CD4-positive, alpha-beta T cell treated with Interleukin-15 for 1 hour (primary cell): ENCODE results near the gene MEGF11.
"Not testable (repeated sequence)": the region's sequence is repeated elsewhere in the genome, so short reads cannot be mapped to it uniquely, and the experiment has no call there.

Experiments
- DNase-seq: peaks from one replicate; pipeline ENCODE4 v3.0.0-alpha.2; 2020

MEGF11 gene

DNA sequence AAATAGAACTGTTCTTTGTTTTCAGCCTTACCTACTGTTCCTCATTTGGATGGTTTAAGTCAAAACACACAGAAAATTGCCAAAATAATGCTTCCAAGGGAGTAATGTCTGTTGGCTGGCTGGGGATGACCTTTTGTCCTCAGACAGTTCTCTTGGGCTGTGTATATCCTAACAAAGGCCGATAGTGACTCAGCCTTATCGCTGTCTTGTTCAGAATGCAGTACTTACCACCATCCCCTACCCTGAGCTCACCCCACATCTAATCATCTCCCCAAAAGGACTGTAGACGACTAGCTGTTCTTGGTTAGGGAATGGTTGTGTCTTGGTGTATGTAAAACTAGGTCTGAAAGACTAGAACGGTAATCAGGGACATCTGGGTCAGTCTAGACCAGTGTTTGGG is 349.2 kb downstream of the MEGF11 start:
- DNase-seq: no peak

DNA sequence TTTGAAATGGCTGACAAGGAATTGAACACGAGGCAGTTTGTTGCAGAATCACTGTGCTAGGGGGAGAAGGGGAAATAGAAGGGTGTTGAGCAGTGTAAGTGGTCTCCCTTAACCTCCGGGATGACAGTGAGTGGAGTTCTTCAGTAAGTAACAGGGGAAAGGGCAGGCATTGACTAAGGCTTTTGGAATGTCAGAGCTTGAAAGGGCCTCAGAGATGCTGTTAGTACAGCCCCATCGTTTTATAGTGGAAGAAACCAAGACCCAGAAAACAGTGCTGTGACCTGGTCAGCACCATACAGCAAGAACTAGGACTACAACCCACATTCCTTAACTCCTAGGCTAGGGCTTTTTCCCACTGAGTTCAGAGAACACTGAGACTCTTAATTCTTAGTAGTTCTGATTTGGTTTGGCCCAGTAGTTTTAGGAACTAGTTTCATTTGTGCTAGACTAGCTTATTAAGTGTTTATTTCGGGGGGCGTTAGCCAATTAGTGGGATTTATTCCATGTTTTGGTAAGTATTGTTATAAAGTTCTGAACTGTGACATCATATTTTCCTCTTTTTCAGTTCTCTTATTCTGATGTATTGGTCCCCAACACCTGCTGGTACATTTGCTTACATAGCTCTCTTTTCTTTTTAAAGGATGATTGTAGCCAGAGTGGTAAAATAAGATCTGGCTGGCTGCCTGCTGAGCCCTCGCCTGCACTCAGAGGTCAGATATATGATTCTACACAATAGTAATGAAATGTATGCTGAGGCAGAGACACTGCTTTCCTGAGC is 350.1 kb downstream of the MEGF11 start:
- DNase-seq: no peak

DNA sequence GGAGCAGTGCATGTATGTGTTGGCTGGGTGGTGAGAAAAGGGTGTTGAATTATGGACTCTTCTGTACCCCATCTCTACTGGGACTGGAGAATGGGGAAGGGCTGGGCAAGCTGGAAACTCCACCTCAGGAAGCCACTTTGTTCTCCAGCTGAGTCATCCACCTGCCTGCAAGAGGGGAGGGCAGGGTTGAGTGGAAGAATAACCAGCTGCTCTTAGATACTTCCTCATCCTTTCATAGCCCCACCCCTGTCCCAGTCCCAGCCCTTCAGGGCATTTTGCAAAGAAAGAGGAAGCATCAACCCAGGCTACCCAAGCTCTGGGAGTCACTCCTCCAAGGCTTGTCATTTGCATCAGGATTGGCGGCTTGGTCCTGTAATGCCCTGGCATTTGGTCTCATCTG is 351.2 kb downstream of the MEGF11 start:
- DNase-seq: peak; percentile 83

DNA sequence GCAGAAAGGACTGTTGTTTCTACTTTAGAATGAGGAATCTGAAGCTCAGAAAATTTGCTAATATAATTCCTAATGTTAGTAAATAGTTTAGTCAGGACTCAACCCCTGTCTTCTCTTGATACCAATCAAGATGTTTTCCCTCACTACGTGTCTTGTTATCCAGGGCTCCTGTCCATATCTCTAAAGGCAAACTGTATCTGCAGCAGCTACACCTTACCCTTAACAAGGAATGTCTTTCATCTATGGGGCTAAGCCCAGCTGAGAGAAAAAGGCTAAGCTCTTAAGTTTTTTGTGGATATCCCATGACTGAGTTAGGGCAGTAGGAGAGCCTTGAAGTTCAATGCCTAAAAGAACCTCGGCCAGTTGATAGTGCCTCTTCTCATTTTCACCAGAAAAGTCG is 351.7 kb downstream of the MEGF11 start:
- no peak for DNase-seq

DNA sequence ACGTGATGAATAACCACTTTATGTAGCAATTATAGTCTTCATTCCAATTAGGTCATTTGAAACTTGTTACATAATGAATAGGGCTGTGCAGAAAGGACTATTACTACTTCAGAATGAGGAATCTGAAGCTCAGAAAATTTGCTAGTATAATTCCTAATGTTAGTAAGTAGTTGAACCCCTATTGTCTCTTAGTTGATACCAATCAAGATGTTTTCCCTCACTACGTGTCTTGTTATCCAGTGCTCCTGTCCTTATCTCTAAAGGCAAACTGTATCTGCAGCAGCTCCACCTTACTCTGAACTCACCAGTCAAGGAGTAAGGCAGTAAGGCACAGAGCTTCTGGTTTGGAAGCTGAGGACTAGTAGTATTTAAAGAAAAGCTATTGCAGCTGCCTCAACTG is 352.2 kb downstream of the MEGF11 start:
- no peak for DNase-seq

DNA sequence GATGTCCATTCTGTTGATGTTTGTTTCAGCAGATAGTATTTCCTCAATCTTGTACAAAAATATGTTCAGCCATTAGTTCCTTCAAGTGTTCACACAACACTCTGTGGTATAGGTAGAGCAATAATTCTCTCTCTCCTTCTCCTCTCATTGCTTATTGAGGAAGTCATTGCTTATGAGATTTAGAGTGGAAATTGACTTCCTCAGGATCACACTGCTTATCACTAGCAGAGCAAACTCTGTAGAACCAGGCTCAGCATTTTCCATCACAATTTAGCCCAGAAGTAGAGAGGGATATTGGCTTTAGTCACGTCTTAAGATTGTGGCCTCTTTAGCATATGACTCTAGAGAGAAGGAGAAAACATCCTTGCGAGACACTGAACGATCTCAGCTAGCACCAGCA is 353.1 kb downstream of the MEGF11 start:
- no peak for DNase-seq

DNA sequence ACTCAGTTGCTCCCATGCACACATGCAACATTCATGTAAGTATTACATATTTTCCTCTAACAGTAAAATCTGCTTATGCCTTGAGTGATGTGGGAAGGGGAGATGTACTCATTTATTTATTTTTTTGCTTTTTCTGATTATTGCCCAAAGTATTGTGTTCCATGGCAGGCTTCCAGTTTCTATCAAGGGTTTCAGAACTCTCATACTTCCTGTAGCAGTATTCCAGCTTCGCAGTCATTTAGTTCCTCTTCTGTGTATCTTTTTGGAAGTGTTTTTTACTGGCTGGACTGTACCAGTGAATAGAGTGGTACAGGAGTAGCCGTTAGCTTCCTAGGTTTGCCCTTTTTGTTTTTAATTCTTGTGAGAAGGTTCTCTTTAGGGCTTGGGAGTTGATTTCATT is 357.3 kb downstream of the MEGF11 start:
- no peak for DNase-seq

DNA sequence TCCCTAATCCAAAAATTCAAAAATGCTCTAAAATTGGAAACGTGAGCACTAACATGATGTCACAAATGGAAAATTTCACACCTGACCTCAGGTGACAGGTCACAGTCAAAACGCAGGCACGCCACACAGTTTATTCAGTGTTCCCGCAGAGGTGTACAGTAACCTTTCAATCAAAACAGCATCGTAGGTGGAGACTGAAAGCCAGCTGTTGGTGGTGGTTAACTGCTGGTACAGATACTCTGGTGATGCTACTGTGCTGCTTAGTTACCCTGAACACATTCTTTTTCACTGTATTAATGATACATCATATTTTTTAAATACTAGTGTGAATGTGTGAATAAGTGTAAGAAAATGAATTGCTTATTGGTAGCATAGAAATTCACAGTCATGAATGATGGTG is 360.5 kb downstream of the MEGF11 start:
- no peak for DNase-seq

DNA sequence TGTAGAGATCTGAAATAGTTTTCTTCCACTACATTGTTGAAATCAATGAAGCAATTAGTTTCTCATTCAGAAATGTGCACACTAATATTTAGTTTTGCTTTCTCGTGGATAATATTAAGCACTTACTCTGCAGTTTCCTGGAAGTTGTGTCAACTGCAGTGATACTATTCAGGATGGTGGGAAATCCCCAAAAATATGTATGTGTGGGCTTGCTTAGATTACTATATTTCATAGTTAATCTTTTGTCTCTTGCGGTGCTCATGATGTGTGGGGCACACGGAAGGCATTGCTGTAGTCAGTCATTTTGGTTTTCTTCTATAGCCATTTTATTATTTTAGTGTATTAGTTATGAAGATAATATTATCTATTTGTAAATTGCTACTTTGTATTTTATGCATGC is 364.6 kb downstream of the MEGF11 start:
- DNase-seq: no peak

DNA sequence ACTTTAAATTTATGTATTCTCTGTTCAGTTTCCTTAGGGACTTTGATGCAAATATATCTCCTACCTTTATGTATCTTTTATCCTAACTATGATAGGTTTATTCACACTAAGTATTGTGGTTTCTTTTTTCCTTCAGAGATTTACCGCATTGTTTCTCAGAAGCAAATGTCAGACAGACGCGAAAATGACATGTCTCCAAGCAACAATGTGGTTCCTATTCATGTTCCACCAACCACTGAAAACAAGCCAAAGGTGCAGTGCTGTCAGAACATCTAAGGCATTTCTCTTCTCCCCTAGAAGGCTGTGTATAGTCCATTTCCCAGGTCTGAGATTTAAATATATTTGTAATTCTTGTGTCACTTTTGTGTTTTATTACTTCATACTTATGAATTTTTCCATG is 366.0 kb downstream of the MEGF11 start:
- DNase-seq: peak; percentile 48

DNA sequence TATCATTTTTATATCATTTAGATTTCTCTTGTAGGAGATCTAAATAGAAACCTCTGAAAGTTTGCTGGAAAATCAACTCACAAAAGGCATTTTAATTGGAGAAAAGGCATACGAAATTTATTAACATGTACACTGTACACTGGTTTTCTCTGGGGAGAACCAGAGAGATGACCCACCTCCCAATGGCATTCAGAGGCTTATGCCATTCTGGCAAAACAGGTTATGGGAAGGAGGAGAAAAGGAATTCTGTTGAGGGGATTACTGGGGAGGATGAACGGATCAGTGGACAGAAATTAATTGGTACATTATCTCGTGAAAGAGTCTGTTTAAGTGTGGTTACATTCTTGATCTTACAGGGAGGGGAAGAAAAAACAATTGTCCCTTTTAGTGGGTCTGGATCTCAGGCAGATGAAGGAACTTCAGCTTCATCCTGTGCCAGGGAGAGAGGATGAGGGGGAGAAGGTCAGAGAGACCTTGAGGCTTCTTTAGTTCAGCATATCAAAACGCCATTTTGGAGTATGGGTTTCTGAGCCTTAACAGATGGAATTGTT is 367.8 kb downstream of the MEGF11 start:
- DNase-seq: no peak

DNA sequence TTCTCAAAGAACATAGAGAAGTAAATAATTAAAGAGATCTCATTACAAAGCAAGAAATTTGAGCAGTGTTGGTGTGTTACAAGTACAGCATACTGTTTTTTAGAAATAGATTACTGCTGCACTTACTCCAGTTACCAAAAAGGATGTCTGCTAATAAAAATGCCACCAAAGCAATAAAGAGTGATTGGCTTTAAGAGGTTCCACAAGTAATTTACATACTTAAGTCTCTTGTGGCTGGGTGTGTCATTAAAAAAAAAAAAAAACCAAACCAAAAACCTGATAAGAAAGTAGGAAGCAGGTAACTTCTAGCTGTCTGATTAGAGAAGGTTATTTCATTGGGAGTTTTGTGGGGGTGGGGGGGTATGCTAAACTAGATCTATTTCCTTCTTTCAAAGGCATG is 369.0 kb downstream of the MEGF11 start:
- no peak for DNase-seq

DNA sequence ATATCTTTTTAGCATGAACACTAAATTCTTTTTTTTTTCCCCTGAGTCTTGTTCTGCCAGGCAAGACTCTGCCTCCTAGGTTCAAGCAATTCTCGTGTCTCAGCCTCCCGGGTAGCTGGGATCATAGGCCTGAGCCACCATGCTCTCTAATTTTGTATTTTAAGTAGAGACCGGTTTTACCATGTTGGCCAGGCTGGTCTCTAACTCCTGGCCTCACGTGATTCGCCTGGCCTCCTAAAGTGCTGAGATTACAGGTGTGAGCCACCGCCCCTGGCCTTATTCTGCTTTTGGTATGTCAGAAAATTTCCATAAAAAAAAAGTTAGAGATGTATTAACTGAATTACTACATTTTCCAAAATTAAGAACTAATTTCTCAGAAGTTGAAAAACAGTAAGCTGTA is 370.0 kb downstream of the MEGF11 start:
- DNase-seq: no peak

DNA sequence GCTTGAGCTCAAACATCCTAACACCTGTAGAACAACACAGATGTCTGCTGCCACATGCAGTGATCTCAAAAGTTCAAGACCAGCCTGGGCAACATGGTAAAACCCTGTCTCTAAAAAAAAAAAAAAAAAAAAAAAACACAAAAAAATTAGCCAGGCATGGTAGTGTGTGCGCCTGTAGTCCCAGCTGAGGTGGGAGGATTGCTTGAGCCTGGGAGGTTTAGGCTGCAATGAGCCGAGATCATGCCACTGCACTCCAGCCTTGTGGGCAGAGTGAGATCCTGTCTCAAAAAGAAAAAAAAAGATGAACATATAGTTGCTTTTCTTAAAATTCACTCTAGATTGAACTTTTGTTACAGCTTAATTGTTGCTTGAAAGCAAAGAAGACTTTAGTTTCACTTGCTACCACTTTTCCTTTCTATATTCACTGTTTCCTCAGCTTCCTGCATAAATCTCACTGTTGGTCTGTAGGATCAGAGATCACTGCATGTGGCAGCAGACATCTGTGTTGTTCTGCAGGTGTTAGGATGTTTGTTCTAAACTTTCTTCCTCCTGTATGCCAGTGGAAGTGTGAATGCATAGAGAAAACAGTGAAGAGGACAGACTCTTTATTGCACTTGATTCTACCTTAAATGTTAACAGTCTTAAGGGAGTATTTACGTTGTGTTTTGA is 371.6 kb downstream of the MEGF11 start:
- no peak for DNase-seq

DNA sequence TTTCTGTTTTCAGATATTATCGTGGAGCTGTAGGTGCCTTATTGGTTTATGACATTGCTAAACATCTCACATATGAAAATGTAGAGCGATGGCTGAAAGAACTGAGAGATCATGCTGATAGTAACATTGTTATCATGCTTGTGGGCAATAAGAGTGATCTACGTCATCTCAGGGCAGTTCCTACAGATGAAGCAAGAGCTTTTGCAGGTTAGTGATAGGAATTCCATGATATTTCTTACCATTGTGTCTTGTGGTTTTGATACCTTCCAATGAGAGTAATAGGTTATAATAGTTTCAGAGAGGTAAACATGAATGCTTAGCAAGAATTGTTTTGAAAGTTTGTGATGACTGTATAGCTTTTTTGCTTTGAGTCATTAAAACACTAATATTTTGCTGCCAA is 375.8 kb downstream of the MEGF11 start:
- no peak for DNase-seq

DNA sequence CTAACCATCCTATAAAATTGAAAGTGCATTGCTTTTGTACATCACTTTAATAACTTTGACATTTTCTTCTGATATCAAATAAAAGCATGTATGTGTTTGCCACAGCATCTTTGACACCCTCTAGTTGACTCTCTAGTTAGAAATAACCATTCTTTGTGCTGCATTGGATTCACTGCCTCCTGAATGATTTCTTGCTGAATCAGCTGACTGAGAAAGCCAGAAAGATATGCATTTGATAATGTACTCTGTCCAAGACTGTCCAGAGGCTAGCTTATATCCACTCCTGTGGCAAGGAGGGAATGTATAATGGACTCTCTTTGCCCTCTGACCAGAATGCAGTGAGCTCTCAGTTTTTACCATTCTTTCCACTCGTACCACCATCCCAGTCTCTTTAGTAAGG is 378.1 kb downstream of the MEGF11 start:
- DNase-seq: no peak

DNA sequence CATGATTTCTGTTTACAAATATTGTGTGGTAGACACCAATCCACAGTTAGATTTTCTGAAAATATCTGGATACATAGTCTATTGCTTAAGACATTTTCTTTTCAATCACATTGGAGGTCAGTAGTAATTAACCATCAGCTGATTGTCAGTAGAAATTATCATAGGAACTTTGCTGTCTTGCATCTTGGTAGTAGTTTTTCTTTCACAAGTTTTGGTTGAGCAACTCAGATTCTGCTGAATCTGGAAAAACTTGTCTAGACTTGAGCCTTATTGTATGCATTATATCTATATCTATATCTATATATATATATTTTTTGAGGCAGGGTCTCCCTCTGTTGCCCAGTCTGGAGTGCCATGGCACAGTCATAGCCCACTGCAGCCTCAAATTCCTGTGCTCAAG is 380.3 kb downstream of the MEGF11 start:
- no peak for DNase-seq

DNA sequence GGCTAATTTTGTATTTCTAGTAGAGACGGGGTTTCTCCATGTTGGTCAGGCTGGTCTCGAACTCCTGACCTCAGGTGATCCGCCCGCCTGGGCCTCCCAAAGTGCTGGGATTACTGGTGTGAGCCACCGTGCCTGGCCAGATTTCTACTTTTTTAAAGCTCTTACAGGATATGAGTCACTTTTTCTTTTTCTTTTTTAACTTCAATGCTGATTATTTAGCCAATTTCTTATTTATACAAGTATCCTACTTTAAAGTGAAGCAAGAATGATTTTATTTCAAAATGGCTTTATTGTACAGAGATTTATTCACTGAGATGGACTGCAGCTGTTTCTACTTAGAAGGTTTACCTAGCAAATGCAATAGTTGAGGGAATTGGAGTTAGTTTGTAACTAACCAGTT is 381.0 kb downstream of the MEGF11 start:
- DNase-seq: not testable (repeated sequence)

DNA sequence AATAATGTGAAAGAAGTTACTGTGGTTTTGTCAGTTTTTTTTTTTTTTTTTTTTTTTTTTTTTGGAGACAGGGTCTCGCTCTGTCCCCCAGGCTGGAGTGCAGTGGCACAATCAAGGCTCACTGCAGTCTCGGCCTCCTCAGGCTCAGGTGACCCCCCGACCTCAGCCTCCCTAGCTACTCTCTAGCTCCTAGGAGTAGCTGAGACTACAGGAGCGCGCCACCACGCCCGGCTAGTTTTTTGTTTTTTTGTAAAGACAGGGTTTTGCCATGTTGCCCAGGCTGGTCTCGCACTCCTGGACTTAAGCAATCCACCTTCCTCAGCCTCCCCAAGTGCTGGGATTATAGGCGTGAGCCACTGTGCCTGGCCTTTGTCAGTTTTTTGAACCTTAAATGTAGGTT is 381.7 kb downstream of the MEGF11 start:
- not testable (repeated sequence) for DNase-seq

DNA sequence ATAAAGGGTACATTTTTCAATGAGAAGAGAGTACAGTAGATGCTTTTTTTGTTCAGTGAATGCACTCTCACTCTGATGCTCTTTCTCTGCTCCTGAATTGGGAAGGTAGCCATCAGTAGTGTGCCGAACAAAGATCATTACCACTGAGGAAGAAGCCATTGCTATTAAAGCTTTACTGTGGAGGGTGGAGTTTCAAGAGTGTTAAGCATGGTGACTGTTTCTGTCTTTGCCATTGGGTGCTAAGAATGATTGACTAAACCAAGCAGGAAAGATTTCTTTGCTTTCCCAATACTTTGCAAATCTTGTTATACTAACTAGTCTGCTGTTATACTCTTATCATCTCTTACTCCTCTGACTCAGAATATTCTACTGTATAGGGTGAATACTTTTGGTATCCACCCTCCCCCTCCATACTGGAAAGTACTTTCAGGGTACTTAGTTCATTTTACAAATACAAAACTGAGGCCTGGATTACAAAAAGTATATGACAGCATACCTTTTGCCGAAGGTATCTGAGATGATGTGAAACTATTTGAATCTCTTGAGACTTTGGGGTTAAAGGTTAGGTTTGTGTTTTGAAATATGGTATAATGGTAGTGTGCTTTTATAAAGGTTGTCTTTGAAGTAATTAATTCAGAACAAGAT is 382.5 kb downstream of the MEGF11 start:
- no peak for DNase-seq

DNA sequence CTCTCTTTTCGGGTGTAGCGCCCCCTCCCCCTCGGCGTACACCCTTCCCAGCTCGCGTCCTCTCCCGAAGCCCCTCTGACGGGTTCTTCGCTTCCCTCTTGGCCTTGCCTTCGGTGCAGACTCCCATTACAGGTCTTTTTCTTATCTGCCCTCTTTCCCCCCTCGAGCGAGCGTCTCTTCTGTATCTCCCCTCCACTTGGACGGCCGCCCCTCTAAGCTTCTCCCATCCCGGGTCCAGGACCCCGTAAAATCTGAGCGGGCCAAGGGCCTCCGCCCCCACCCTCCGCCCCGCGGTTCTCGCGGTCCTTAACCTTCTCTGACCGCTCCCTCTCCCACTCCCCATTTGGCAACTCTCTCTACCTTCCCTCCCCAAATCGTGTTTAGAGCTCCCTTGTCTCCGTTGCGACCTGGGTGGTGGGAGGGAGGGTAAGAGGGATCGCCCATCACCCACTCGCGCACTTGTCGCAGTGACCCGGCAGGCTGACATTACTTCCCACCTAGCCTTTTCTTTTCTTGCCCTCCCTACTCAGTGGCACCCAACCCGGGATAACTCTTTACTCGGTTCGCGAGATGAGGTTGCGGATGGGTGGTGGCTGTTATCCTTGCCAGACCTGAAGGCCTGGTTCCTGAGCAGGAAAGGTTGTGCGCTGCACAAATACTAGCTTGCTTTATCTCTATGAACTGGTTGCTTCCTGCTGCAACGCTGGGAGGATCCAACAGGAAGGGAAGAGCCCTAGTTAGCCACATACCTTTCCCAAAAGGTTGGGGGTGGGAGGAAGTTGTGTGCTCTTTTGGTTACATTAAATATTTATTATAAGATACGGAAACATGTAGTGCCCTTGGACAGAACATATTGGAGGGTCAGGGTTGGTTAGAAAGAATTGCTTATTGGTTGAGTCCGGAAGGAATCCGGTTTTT is 383.3 kb downstream of the MEGF11 start:
- no peak for DNase-seq

DNA sequence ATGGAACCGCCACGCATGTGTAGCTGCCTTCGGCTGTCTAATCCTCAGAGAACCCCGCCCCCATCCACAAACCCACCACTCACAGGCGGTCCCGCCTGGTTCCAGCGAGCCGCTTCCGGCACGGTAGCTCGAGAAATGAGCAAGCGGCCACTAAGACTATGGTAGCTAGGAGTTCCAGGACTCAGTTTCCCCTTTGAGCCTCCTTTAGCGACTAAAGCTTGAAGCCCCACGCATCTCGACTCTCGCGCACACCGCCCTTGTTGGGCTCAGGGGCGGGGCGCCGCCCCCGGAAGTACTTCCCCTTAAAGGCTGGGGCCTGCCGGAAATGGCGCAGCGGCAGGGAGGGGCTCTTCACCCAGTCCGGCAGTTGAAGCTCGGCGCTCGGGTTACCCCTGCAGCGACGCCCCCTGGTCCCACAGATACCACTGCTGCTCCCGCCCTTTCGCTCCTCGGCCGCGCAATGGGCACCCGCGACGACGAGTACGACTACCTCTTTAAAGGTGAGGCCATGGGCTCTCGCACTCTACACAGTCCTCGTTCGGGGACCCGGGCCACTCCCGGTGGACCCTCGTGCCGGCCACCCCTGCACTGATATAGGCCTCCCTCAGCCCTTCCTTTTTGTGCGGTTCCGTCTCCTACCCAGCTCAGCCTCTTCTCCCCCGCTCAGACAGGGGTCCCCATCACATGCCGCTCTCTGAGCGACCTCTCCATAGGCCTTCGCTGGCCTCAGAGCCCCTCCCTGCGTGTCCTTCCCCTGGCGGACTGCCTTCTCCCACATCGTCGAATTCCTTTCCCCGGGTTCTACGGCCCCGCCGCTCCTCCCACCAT is 384.2 kb downstream of the MEGF11 start, which contains the start of gene RAB11A:
RAB11A (plus strand) TSS at position 366 of the 828 bp plus-strand sequence; CDS start at position 461, 95 bp downstream.
- DNase-seq: peak; percentile 96
